GM12865 (cell line): ENCODE results near the gene ETS1.
A peak's percentile ranks its signal among the peaks of the same experiment; 100 is the strongest.

ENCODE experiments used
- DNase-seq: peaks from one replicate; pipeline ENCODE4 v3.0.0; 2010; ENCODE audit warnings: low read depth
- H3K4me3 ChIP-seq: 2 replicates; pipeline ENCODE4 v1.5.1; 2011; ENCODE audit warnings: mild to moderate bottlenecking, low read depth, low read length, control low read depth
- CTCF ChIP-seq: IDR thresholded peaks from 2 replicates; pipeline ENCODE4 v1.5.1; 2011; ENCODE audit warnings: low read length, control low read depth, low read depth, inconsistent platforms; ENCODE audit not compliant: insufficient read depth; ENCODE audit errors: missing control alignments

ETS1 gene

GRCh38 chr11:128551611-128552335 is 35.6 kb downstream of the ETS1 start:
- DNase-seq: peak; percentile 98
- no peak for TF ChIP-seq CTCF

GRCh38 chr11:128551058-128551457 is 36.3 kb downstream of the ETS1 start:
- no peak overlapping the region; the same call in 1 of the 2 replicates for H3K4me3 ChIP-seq
- no peak for TF ChIP-seq CTCF
- peak; percentile 42 for DNase-seq

More at GRCh38 chr11:128551611-128552335, 35.6 kb downstream of the ETS1 start:
- H3K4me3 ChIP-seq: peak overlapping the region; percentile 58

- no peak overlapping the region for H3K4me3 ChIP-seq
- DNase-seq: no peak
- TF ChIP-seq CTCF: no peak
These were observed 37.0 kb downstream of the ETS1 start for GRCh38 chr11:128550261-128550821.

- H3K4me3 ChIP-seq: no peak overlapping the region
- no peak for DNase-seq
- no peak for TF ChIP-seq CTCF
These were observed 38.0 kb downstream of the ETS1 start for GRCh38 chr11:128549256-128549944.

GRCh38 chr11:128548649-128549255 is 38.6 kb downstream of the ETS1 start:
- TF ChIP-seq CTCF: no peak
- DNase-seq: no peak
- peak overlapping the region; percentile 45 for H3K4me3 ChIP-seq

- H3K4me3 ChIP-seq: peak overlapping the region; percentile 45
- no peak for TF ChIP-seq CTCF
- no peak for DNase-seq
These were observed 39.3 kb downstream of the ETS1 start for GRCh38 chr11:128547946-128548648.
